AG09319 (cell line): ENCODE measurements around the gene SCN11A.

ENCODE experiments used
- DNase-seq: peaks from one replicate; pipeline ENCODE4 v3.0.0-alpha.2; 2010; ENCODE audit warnings: low read depth; ENCODE audit errors: extremely low read depth
- TF ChIP-seq, protein P1 (sequence below): IDR thresholded peaks from 2 replicates; pipeline ENCODE4 v1.5.1; 2011; ENCODE audit warnings: low read depth, mild to moderate bottlenecking, inconsistent platforms, low read length, moderate library complexity

Gene SCN11A

DNA sequence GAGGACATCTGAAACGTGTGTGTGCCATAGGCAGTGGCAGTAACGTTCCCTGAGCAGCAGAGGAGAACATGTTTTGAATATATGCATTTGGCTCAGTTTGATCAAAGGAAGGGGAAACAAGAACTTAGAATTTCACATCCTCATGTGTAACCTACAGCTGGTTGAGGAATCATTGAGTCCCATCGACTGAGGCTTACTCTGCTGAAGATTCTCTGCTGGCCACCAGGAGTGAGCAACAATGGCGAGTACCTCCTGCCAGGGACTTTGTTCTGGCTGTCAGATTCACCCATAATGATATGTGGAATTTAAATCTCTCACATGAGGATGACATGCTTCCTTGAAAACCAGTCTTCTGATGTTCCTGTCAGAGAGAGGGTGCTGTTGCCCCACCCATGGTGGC, 34.4 kb upstream of the SCN11A start:
- no peak for DNase-seq
- TF ChIP-seq, protein P1, sequence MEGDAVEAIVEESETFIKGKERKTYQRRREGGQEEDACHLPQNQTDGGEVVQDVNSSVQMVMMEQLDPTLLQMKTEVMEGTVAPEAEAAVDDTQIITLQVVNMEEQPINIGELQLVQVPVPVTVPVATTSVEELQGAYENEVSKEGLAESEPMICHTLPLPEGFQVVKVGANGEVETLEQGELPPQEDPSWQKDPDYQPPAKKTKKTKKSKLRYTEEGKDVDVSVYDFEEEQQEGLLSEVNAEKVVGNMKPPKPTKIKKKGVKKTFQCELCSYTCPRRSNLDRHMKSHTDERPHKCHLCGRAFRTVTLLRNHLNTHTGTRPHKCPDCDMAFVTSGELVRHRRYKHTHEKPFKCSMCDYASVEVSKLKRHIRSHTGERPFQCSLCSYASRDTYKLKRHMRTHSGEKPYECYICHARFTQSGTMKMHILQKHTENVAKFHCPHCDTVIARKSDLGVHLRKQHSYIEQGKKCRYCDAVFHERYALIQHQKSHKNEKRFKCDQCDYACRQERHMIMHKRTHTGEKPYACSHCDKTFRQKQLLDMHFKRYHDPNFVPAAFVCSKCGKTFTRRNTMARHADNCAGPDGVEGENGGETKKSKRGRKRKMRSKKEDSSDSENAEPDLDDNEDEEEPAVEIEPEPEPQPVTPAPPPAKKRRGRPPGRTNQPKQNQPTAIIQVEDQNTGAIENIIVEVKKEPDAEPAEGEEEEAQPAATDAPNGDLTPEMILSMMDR = no peak

DNA sequence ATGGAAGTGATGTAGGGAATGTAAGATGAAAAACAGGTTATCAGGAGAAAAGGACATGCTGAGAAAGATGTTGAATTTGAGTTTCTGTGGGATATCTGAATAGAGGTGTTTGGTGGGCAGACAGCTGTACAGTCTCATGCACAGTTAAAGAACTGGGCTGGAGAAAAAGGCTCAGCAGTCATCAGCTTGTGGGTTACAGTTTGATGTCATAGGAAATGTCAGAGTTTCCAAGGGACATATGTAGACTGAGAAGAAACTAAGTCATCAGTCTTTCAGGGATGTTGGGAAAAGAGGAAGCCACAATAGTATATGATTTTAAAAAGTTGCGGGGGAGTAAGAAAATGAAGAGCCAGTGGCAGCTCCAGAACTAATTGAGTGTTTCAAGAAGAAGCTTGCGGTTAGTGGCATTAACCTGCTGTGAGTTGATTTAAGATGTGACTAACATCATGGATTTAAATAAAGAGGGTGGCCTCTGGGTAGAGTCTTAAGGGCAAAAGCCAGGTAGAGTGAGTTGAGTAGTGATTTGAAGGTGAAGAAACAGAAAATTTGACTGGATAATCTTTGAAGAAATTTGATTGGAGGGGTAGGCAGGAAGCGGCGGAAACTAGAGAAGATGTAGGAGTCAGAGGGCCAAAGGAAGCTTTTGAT, 31.0 kb upstream of the SCN11A start:
- DNase-seq = no peak
- TF ChIP-seq, protein P1 = no peak

DNA sequence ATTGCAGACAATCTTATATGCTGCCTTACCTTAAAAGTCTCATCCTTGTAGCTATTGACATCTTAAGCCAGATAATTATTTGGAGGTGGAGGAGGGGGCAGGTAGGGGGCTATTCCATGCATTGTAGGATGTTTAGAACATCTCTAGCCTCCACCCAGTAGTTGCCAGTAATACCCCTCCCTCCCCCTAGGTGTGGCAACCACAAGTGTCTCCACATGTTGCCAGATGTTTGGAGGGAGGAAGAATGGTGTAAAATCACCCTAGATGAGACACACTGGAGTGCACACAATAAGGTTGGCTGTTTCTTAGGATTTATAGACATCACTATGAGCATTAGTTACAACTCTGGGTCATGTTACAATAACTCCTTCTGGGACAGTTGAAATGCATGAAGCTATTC, 28.3 kb upstream of the SCN11A start:
- TF ChIP-seq, protein P1 = no peak
- DNase-seq = no peak

DNA sequence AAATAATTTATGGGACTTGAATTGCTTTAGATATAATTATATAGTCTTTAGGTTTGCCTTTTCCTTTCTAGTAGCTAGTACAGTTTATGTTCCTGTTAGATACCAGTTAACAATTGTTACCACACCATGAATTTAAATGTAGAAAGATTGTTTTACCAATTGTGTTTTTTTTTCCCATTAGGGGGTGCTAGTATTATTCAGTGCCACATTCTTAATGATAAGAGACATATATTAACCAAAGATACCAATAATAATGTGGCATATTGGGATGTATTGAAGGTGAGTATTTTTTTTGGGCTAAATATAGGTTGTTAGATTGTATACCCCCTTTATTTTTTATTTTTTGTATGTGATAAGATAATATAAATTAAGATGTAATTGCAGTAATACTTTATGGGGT, 27.8 kb upstream of the SCN11A start:
- no peak for DNase-seq
- TF ChIP-seq, protein P1 = no peak

DNA sequence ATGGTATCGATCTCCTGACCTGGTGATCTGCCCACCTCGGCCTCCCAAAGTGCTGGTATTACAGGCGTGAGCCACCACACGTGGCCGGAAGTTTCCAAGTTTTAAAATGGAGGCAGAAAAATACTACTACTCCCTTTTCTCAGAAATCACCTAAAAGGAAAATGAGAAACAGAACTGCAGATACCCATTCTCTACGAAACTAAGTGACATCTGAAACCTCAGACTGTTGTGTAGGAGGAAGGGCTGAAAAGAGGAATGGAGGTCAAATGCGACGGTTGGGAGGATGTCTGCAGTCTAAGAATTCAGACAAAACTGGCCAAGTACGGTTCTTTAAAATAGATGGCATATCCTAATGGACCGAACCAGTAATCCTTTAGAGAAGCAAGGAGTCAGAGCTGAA, 24.2 kb upstream of the SCN11A start:
- no peak for DNase-seq
- TF ChIP-seq, protein P1 = no peak

DNA sequence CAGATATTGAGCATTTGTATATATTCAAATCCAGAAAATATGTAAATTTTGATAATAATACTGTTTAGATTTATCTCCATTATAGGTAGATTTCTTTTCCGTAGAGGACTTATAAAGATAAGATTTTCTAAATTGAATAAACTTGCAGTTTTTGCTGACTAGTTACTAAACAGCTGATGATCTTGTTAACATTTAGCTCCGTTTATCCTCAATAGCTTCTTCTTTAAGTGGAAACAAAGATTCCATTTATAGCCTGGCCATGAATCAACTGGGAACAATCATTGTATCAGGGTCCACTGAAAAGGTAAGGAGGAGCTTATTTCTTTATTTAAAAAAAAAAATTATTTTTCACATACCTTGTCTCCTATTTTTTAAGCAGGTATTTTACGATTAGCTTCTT, 16.8 kb upstream of the SCN11A start:
- DNase-seq = no peak
- TF ChIP-seq, protein P1 = no peak

DNA sequence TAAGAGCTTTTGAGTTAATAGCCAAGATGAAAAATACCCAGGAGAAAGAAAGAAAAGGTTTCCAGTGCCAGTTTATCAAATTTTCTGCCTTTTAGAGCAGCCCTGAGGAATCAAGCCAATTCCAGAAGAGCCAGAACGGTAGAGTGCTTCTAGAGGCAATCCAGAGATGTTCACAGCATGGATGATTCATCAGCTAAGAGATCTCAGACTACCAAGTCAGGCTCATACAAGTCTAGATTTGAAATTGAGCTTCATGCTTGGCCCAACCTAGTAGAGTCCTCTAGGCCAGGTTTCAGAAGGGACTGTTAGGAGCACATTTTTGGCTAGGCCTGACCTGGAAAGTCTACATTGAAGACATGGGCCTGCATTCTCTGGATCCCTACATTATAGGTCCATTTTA, 15.5 kb upstream of the SCN11A start:
- TF ChIP-seq, protein P1 = no peak
- no peak for DNase-seq
